Bronchial epithelial cell (primary cell): Measurements from ENCODE around the gene NCAPD2. TPM values are rescaled to one million over a fixed set of nuclear protein-coding genes. Genes with fewer than 3 reads are reported as not detected.
A peak's percentile ranks its signal among the peaks of the same experiment; 100 is the strongest.
"Not testable (repeated sequence)": the region's sequence is repeated elsewhere in the genome, so short reads cannot be mapped to it uniquely, and the experiment has no call there.

ENCODE experiments used
- DNase-seq: peaks from one replicate; pipeline ENCODE4 v3.0.0-alpha.2; 2010; ENCODE audit warnings: low read depth
- FAIRE-seq: peaks from 2 replicates; lab custom pipeline; 2011; peaks lifted over from hg19 to GRCh38; lab: Jason Lieb, UNC
- H3K27me3 ChIP-seq: 2 replicates; pipeline ENCODE4 v1.5.1; 2011; ENCODE audit warnings: low read length; ENCODE audit not compliant: control insufficient read depth, insufficient read depth
- H3K36me3 ChIP-seq: 2 replicates; pipeline ENCODE4 v1.5.1; 2011; ENCODE audit warnings: low read length; ENCODE audit not compliant: control insufficient read depth, insufficient read depth
- H3K4me3 ChIP-seq: 2 replicates; pipeline ENCODE4 v1.5.1; 2011; ENCODE audit warnings: mild to moderate bottlenecking, low read depth, low read length, control low read depth
- CTCF ChIP-seq: IDR thresholded peaks from 2 replicates; pipeline ENCODE4 v1.5.1; 2011; ENCODE audit warnings: mild to moderate bottlenecking, moderate library complexity, low read length, control low read depth, inconsistent platforms; ENCODE audit not compliant: insufficient read depth, severe bottlenecking
- total RNA-seq: library from RNA; depleted of rRNA; stranded (reverse); fragments of >200 nt; gene quantifications from 2 replicates; pipeline ENCODE4 v1.2.1, GENCODE V29; 2014

Gene NCAPD2
- total RNA-seq, 1 donor from 2014 or later = 17.9 TPM

DNA sequence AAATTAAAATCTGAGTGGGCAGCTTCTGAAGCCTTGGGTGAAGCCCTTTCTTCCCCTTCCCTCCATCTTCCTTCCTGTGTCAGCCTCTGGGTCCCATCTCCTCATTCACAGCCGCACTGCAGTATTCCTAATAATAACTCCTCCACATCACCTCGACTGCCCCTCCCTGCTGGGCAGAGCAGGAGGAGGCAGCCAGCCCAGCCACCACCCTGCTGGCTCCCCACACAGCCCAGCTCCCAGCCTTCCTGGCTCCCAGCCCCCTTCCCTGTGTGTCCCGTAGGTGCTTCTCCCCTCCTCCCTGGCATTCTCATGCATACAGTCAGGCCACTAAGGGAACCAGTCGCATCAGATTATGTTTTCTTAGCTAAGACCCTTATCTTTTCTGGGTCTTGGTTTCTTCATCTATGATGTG, 58.2 kb downstream of the NCAPD2 start:
- Histone ChIP-seq H3K36me3 (peaks cover 5% of the 10 kb centered on the region), H3K27me3 (no peaks in the 10 kb centered on the region), H3K4me3 (no peak overlapping the region)
- no peak for DNase-seq
- no peak for TF ChIP-seq CTCF
- no peak for FAIRE-seq

DNA sequence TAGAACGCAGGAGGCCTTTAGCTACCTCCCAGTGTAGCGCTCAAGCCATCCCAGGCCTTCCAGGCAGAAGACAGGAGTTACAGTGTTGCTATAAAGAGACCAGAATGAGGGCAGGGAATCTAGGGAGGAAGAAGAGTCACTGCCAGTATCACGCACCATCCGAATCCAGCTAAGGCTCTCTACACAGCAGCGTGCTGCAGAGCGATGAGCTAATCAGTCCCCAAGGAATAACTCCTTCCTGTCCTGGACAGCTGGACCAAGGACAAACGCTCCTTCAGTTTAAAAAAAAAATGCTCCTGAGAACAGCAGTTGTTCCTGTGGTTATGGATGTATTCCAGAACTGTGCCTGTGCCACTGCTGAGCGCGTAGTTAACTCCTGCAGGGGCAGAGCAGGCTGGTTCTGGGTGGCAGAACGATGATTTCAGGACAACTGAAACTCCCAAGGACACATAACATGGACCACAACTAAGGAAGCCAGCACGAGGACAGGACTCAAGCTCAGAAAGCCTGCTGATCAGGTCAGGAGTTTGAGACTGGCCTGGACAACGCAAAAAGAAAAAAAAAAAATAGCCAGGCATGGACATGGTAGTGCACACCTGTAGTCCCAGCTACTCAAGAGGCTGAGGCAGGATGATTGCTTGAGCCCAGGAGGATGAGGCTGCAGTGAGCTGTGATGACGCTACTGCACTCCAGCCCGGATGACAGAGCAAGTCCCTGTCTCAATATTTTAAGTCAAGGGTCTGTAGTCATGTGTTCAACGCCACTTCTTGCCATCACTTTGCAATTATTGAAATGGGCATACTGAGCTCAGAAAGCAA, 59.4 kb downstream of the NCAPD2 start:
- TF ChIP-seq CTCF = no peak
- H3K27me3 ChIP-seq = no peaks in the 10 kb centered on the region
- peaks cover 10% of the 10 kb centered on the region for H3K36me3 ChIP-seq
- FAIRE-seq (no peak), DNase-seq (no peak)
- no peak overlapping the region for H3K4me3 ChIP-seq

DNA sequence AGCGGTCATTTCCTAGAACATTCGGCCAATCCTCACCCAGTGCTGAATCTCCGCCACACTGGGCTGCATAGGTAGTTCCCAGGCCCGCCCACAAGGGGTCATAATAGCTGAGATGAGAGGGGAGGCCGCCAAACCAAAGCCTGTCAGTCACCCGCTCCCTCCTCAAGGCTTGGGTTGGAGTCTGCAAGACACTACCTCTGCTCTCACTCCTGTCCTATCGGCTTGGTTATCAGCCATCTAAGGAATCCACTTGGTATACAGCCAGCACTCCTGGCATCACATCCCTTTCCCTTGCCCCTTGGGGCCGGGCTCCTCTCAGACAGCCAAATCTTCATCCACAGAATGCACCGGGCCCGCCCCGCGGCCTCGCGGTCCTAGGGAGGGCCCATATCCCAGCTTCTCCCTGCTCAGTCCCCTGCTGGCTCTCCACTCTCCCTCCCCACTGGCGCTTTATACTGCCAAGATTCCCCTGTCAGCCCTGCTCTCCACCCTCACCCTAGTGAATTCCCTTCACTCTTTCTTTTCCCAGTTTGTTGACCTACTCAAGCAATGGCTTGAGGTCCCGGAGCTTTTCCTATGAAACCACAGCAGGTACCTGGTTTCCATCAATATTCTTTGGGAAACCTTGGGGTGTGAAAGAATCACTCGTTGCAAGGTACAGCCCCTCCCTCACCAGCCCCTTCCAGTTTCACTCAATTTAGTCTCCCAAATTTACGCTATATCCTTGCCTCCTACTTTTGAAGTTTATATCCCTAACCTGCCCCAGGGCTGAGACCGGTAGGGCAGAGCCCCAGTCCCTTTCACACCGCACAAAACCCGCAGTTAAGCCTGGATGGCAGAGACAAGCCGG, 60.5 kb downstream of the NCAPD2 start:
- Histone ChIP-seq H3K4me3 (no peak overlapping the region), H3K27me3 (no peaks in the 10 kb centered on the region), H3K36me3 (peaks cover 10% of the 10 kb centered on the region)
- peak; percentile 61 for TF ChIP-seq CTCF
- FAIRE-seq (no peak), DNase-seq (peak; percentile 37)

DNA sequence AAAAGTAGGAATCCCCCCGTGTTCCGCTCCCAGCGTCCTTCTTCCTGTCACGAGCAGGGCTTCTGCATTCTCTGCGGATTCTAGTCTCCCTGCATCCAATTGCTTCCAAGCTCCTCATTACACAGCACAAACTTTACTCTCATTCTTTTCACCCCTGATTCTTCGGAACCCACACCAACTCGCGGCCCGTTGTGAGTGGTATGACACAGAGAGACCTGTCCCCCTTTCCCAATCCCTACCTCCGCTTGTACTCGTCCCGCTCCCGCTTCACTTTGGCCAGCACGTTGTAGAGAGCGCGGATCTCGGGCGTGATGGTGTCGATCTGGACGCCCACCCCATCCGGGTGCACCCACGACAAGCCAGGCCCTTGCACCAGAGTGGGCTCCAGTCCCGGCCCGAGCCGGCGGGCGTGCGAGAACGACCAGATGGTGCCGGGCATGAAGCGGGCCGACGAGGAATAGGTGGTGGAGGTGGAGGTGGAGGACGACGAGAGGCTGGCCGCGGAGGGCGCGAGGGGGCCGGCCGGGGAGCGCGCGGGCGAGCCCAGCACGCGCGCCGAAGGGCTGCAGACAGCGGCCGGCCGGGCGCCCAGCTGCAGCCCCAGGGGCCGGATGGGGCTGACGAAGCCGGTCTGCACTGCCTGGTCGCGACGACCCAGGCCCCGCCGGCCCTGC, 61.3 kb downstream of the NCAPD2 start:
- FAIRE-seq = no peak
- DNase-seq = no peak
- TF ChIP-seq CTCF = no peak
- no peaks in the 10 kb centered on the region for H3K27me3 ChIP-seq
- H3K36me3 ChIP-seq = peaks cover 17% of the 10 kb centered on the region
- peak overlapping the region; percentile 25 for H3K4me3 ChIP-seq

DNA sequence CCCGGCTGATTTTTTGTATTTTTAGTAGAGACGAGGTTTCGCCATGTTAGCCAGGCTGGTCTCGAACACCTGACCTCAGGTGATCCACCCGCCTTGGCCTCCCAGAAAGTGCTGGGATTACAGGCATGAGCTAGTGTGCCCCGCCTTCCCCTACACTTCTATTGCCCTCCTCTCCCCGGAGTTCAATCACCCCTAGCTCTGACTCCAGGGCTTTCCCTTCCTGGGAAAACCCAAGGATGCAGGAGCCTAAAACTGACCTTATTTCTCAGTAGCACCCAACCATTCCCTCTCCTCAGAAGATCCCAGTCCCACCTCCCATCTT, 62.6 kb downstream of the NCAPD2 start:
- H3K27me3 ChIP-seq, FAIRE-seq, H3K4me3 ChIP-seq, DNase-seq: not testable (repeated sequence)
- peaks cover 28% of the 10 kb centered on the region for H3K36me3 ChIP-seq

GRCh38 chr12:6556857-6557256, 63.0 kb downstream of the NCAPD2 start:
- Histone ChIP-seq H3K36me3 (peaks cover 31% of the 10 kb centered on the region), H3K4me3 (no peak overlapping the region), H3K27me3 (no peaks in the 10 kb centered on the region)
- FAIRE-seq (no peak), DNase-seq (no peak)
- TF ChIP-seq CTCF = no peak
